GM18508 (cell line): ENCODE measurements around the gene PMVK.
"Not testable (repeated sequence)": the region's sequence is repeated elsewhere in the genome, so short reads cannot be mapped to it uniquely, and the experiment has no call there.

Experiments
- ATAC-seq: cut with Tn5 transposase; IDR thresholded peaks from one replicate; pipeline ENCODE4 v1.9.1; 2021; ENCODE audit warnings: moderate number of reproducible peaks; ENCODE audit not compliant: insufficient read depth, unreplicated experiment

The PMVK gene

DNA sequence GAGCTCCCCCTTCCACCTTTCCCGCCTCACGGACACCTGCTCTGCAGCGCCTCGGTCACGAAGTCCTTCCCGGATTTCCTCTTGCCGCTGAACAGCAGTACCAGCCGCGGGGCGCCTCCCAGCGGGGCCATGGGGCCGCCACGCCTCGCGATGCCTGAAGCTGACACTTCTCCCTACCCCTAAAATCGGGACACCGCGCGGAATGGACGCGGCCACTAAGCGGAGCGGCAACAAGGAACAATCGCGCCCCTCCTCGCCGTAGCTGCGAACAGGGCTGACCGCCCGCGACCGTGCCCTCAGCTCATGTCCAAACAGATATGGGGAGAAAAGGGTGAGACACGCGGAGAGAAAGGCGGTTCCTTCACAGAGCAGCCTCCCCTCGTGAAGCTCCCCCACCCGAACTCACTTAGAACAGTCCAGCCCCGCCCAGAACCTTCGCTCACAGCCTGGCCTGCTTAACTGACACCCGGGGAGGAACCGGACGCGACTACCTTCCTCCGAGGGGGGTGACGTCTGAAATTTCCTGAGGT, at the start of gene PMVK:
TSS of gene PMVK (minus strand) at position 165 of the 530 bp plus-strand sequence. CDS start at position 131, 34 bp downstream.
- peak; percentile 33 for ATAC-seq

DNA sequence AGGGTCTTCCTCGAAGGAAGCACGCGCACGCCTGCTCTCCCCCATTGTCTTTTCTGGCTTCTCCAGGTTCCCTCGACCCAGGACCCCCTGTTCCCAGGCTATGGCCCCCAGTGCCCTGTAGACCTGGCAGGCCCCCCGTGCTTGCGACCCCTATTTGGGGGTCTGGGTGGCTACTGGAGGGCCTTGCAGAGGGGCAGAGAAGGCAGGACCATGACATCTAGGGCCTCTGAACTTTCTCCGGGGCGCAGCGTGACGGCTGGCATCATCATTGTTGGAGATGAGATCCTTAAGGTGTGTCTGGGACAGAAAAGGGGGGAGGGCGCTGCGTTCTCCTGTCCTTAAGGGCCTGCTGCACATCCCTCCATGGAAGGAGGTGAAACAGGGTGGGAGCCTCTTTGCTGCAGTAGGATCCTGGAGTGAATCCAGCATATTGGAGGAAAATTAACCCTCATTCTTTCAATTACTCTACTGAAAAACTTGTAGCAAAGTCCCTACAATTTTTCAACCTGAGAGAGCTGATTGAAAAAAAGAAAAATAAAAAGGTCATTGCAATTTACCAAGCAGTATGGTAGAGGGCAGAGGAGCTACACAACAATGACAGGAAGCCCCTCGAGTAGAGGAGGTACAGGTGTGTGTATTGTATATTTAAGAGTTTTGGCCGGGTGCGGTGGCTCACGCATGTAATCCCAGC, 47.4 kb upstream of the PMVK start:
- ATAC-seq: no peak

DNA sequence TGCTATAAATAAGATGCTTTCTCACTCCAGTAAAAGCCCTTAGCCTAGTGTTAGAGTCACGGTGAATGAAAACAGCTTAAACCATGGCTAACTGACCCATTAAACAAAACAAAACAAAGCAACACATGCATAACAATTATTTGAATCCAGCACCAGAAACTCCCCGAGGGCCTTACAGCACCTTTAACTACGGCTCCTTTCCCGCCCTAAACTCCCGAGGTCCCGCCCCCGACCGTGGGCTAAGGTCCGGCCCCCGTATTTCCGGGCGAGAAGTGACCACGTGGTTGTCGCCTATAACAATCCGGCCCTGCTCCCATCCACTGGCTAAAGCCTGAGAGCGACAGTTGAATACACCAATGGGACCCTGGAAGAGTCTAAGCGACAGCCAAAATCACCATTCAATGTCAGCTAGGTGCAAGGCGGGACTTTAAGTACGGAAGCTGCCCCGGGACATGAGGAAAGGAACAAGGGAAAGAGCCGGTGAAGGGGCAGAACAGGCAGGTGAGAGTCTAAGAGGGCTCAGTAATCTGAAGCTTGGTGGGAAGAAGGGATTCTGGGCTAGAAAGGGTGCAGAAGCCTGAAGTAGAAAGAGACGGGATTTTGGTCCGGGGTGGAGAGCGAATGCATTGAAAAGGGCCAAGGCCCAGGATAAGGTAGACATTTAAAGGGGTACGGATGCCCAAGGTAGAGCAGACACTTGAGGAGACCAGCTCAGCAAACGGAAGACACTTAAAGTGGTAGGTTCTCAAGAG, 46.6 kb upstream of the PMVK start, which contains the start of gene FLAD1:
TSS of gene FLAD1 (plus strand) at position 448 of the 752 bp plus-strand sequence. CDS start 351 bp downstream, outside the sequence.
- peak; percentile 91 for ATAC-seq

DNA sequence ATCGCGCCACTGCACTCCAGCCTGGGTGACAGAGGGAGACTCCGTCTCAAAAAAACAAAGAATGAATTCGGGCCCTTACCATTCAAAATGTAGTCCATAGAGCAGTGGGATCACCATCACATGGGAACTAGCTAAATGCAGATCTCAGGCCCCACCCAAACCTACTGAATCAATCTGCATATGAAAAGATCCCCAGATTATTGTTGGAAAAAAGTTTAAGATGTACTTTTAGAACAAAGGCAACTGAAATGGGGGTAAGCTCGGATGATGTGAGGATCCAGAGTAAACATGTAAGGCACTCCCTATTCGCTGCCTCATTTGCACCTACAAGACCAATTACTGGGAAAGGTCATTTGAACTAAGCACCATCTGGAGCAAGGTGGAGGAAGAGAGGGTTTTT, 45.8 kb upstream of the PMVK start:
- ATAC-seq: no peak

DNA sequence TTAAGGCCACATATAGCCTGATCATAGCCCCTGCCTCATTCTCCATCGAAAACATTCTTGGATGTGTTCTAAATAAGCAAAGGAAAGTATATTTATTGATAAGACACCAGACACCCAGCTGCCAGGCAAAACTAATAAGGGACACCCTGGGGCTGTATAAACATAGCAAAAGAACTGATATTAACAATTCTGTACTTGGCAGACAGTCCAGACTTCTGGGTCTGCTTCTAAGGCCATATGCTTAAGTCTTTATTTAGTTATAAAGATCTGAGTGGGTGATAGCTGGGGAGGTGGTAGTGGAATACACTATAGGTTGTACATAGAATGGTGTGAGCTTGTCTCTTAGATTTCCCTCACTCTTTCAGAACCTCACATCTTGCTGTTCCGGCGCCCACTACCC, 41.8 kb upstream of the PMVK start:
- no peak for ATAC-seq

DNA sequence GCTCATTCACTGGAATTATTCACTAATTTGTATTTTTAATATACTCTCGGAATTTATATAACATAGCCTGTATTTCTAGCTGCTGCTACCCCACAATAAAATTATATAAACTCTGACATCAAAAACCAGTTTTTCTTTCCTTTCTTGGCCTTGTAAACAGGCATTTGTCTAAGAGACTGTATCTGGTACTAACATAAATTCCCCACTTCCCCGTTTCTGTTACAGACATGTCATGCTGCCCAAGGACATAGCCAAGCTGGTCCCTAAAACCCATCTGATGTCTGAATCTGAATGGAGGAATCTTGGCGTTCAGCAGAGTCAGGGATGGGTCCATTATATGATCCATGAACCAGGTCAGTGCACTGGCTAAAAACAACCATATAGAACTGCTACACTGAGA, 41.2 kb upstream of the PMVK start:
- ATAC-seq: not testable (repeated sequence)

DNA sequence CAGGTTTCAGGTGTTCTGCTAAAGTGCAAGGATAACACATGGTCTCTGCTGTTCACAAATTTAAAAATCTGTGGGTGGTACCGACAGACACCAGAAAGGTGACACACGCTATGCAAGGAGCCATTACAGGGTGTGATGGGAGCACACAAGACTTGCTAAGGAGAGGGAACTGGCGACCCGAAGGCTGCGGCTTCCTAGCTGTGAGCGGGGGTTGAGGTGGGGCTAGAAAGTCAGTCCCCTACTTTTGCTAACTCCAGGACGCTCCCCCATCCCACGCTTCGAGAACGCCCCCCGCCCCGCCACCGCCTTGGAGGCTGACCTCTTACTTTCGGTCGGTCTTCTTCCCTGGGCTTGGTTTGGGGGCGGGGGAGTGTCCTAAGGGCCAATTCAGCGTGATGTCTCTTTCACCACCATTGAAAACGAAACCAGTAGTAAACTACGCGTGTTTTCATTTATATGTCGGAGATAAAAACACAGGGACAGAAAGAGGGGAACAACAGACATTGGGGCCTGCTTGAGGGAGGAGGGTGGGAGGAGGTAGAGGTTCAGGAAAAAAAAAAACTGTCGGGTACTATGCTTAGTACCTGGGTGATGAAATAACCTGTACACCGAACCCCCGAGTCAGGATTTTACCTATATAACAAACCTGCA, 39.0 kb upstream of the PMVK start:
- no peak for ATAC-seq

DNA sequence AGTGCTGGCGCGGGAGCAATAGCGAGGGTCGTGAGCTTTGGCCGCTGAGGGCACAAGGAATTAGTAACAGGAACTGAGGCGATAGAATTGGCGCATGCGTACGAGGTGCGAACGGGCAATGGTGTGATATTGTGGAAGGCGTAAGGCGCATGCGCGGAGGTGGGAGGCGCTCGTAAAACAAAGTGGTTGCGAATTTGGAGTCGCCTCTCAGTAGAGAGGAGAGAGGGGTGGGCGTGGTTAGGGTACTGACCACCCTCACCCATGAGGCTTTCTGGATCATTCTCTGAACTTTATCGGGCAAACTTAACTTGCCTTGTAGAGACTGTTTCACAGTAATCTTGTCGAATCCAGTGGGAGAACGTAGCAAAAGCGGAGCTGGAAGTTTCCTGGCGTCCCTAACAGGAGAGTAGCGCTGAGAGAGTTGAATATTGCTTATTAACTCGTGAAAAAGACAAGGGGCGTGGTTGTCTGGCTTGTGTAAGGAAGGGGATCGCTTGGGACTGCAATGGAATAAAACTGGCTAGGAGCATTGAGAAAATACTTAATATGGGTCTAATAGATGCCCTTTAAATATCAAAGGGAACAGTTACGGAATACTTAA, 38.4 kb upstream of the PMVK start:
- ATAC-seq: peak; percentile 28

DNA sequence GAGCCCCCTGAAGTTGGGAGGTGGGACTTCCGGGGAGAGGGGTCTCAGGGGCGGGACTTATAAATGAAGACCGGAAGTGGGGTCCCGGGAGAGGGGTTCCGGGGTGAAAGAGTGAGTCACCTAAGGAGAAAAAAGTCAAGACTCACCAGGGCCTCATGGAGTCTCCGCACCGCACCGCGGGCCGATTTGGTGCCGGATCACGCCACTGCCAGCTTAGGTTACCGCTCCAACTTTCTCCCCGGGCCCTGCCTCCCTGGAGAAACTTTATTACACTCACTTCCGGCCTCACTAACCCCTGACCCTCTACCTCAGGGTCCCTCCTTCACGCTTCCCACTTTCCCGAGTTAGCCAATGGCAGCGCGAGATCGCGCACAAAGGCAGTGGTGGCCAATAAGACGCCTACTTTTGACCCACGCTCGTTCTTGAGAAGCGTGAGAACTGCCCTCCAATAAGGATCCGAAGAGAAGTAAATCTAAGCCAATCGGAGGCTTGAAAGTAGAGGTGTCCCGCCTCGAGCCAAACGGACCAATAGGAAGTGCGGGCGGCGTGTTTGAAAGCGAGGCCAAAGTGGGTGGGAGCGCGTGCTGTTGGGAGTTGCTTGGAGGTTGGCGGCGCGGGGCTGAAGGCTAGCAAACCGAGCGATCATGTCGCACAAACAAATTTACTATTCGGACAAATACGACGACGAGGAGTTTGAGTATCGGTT, 37.7 kb upstream of the PMVK start, which contains the start of gene CKS1B:
TSS of gene CKS1B (plus strand) at position 580 of the 706 bp plus-strand sequence. CDS start at position 645, 65 bp downstream.
- ATAC-seq: peak; percentile 72

DNA sequence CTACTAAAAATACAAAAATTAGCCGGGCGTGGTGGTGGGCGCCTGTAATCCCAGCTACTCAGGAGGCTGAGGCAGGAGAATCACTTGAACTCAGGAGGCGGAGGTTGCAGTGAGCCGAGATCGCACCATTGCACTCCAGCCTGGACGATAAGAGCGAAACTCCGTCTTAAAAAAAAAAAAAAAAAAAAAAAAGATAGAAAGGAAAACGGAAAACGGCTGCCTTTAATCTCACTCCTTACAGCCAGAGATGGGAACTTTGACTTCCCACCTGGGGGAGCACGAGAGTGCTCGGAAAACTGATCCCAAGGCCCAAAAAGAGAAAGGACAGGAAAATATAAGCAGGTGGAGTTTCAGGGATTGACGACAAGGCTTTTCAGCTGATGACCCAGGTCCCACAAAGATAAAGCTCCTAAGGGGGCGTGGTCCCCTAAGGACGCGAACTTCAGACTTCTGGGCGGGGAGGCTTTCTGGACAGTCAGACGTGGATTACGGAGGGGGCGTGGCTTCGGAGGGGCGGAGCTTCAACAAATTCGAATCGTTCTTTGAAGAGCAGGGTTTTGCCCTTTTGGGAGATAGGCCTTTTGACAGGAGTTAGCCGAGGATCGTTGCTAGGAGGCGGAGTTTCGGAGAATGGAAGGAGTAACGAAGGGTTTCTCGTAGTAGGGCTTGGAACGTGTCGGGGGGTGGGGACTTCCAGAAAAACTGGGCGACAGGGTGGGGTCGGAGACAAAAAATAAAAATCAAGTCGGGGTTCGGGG, 37.0 kb upstream of the PMVK start:
- no peak for ATAC-seq

DNA sequence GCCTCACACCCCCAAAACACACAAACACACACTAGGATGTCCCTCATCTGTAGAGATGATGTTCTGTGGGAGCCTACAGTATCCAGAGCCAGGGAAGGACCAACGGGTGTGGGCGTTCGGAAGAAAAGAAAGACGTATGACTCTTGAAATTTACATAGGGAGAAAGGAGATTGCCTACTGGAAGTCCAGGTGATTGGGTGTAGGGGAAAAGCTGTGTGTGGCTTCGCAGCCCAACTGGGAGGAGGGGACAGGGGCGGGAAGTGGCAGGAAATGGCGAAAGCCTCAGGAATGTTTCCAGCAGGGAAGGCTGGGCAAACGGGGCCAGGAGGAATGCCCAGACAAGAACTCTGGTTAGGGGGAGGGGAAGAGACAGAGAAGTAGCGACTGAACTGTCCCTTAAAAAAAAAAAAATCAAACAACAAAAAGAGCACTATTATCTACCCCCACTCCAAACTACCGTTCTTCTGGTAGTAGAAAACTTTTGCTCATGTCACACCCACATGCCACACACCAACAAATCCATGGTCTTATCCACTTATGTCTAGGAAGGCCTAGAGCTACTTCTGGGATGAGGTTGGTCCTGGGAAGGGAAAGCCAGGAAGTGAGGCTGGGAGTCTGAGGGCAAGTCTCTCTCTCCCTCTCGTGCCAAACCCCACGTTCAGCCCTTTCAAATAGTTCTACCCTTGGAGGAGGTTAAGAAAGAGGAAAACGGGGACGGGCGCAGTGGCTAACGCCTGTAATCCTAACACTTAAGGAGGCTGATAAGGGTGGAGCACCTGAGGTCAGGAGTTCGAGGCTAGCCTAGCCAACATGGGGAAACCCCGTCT, 36.2 kb upstream of the PMVK start:
- ATAC-seq: no peak

DNA sequence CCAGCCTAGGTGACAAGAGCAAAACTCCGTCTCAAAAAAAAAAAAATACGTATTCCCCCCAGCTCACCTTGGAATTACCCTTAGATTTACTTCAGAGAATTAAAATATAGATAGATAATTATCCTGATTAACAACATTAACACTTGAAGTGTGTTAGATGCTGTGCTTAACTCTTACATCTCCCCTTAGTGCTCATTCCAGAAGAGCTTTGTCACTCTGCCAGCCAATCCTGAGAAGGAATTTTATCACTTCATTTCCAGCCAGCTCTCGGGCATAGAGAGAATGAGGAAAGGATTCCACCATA, 35.6 kb upstream of the PMVK start:
- ATAC-seq: no peak

DNA sequence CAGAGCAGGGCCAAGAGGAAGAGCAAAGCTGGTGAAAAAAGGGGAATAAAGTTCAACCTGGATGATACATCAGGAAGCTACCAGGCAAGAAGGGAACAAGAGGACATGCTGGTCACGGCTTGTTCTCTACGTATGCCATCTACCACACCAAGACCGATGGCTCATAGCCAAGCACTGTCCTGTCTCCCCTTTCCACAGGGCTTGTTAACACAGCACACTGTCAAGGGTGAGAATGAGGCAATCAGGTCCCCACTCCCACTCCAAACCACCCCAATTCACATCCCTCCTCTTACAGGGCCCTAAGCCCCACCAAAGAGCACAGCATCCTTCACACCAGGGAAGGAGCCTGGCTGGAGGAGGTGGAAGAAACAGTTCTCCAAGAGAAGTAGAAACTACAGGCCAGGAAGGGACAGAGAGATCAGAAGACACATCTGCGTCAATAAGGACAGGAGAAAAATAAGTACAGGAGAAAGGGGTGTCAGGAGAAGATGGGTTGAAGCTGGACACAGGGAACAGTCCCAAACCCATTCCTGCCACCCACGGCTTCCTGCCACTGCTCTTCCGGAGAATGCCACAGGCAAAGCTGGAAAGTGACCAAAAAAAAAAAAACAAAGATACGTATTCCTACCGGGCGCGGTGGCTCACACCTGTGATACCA, 35.0 kb upstream of the PMVK start:
- ATAC-seq: no peak

DNA sequence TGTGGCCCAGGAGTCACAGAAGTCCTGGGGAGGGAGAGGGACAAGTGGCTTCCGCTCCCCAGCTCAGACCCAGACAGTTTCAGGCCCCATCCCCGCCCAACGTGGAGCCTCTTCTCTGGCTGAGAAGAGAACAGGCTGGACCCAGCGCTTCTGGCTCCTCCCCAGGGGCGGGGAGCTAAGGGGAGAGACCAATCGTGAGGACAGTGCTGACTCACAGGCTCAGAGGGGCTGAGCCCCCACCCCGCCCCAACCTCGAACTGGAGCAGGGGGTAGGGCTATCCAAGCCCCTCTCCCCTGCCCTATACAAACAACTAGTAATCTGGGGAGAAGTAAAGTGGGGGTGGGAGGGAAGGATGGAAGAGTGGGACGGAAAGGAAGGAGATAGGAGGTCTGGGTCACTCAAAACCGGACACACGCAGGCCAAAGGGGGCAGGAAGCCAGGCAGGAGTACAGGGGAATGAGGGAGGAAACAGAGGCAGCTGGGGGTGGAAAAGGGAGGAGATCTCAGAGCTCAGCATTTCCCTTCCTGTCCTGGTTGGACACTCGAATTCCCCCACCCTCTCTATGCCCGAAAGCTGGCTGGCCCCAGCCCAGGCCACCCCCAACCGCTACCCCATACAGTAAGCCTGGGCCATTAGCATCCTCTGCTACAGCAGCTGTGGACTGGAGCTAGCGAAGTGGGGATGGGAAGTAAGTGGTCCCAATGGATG, 34.3 kb upstream of the PMVK start, which contains the start of gene SHC1:
TSS of gene SHC1 (minus strand) at position 117 of the 710 bp plus-strand sequence. CDS start 221 bp downstream, outside the sequence.
- no peak for ATAC-seq

DNA sequence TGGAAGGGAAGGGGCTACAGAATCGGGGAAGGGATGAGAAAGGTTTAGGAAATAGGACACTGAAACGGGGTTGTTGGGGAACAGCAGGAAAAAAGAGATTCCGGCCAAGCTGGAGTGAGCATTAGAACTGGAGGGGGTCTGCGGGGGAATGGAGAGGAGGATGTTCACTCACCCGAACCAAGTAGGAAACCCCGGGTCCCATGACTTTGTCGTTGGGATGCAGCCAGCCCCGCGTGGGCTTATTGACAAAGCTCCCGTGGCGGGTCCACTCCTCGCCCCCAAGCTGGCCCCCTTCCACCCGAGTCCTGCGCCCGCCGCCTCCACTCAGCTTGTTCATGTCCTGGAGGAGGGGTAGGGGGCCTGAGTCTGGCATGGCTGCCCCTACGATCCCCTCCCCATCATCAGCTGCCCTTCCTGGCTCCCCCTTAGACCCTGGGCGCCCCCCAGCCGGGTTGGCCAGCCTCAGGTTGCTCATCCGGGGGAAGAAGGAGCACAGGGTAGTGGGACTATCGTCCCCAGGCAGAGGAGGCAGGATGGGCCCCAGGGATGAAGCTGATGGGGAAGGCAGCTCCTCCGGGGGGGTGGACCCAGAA, 33.4 kb upstream of the PMVK start:
- no peak for ATAC-seq

DNA sequence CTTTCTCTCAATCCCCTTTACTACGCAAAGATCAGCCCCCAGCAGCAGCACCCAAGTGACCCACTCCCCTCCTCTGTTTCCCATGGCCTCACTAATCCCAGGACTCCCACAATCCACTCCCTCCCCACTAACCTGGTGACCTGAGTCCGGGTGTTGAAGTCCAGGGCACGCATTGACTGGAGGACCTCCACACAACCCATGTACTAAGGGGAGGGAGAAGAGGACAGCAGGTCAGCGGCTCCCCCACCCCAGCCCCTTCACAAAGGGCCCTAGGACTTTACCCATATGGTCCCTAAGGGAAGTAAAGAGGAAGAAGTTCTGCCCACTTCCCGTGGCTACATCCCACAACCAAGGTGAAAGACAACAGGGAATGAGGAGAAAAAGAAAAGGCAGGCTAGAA, 32.7 kb upstream of the PMVK start:
- no peak for ATAC-seq

DNA sequence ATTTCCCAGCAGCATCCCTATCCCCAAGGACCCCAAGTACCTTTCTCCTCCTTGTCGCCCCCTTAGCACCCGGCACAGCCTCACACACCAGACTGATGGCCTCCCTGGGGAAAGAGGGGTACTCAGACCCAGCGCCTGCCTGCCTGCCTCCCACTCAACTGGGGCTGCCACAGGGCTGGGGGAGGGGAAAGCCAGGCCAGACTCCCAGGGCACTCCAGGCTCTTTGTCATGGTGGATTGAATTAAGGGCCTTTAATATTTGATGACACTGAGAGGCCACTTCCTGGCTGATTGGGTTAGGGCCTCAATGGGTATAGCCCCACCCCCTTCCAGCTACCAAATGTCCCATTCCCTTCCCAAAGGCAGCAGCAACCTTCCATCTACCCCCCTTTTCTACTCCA, 32.2 kb upstream of the PMVK start:
- ATAC-seq: no peak
